H1 (cell line): ENCODE results near the gene PRXL2A. TPM values are rescaled to one million over a fixed set of nuclear protein-coding genes. Genes with fewer than 3 reads are reported as not detected.

ENCODE experiments used
- CTCF ChIA-PET: fragments of 300-600 bp; sonication (Branson Sonifier 250); formaldehyde crosslinking; loops from one replicate; lab custom pipeline; 2021; ENCODE audit not compliant: partially characterized antibody; lab: Charles Lee
- POLR2A ChIA-PET: fragments of 300-600 bp; sonication (Branson Sonifier 250); formaldehyde crosslinking; loops from one replicate; lab custom pipeline; 2021; ENCODE audit warnings: inconsistent platforms; ENCODE audit not compliant: partially characterized antibody; lab: Charles Lee
- DNase-seq, 2 experiments: peaks; one replicate each; pipeline versions ENCODE4 v3.0.0 to v3.0.0-alpha.2; 2010 to 2022; ENCODE audit warnings: low spot score in 2 of 2, low read depth in 1 of 2, mixed read lengths in 1 of 2
- FAIRE-seq: peaks from 2 replicates; lab custom pipeline; 2011; peaks lifted over from hg19 to GRCh38; lab: Jason Lieb, UNC
- H2AFZ ChIP-seq: 2 replicates; pipeline ENCODE4 v1.8.1; 2012; ENCODE audit warnings: low read length, inconsistent platforms
- H2AK5ac ChIP-seq: 2 replicates; pipeline ENCODE4 v1.6.1; 2013; ENCODE audit warnings: low read depth, low read length
- H2BK120ac ChIP-seq: replicated peaks from 2 replicates; pipeline ENCODE3; 2013; ENCODE audit warnings: low read depth, low read length, inconsistent platforms
- H2BK12ac ChIP-seq: 2 replicates; pipeline ENCODE4 v1.6.1; 2013; ENCODE audit warnings: low read depth, low read length
- H2BK15ac ChIP-seq: 2 replicates; pipeline ENCODE4 v1.6.1; 2013; ENCODE audit warnings: low read length
- H2BK20ac ChIP-seq: 2 replicates; pipeline ENCODE4 v1.6.1; 2013; ENCODE audit warnings: low read length
- H2BK5ac ChIP-seq: 2 replicates; pipeline ENCODE4 v1.6.1; 2013; ENCODE audit warnings: low read depth, low read length
- H3K14ac ChIP-seq: 2 replicates; pipeline ENCODE4 v1.6.1; 2013; ENCODE audit warnings: inconsistent platforms; ENCODE audit not compliant: insufficient read length
- H3K18ac ChIP-seq: 2 replicates; pipeline ENCODE4 v1.6.1; 2013; ENCODE audit warnings: low read length; ENCODE audit errors: extremely low read depth
- H3K23ac ChIP-seq: 2 replicates; pipeline ENCODE4 v1.6.1; 2013; ENCODE audit warnings: inconsistent platforms; ENCODE audit not compliant: insufficient read length
- H3K23me2 ChIP-seq: 2 replicates; pipeline ENCODE4 v1.6.1; 2013; ENCODE audit warnings: low read depth, low read length
- H3K27ac ChIP-seq: 2 replicates; pipeline ENCODE4 v1.6.1; 2011; ENCODE audit warnings: low read depth, low read length, inconsistent platforms
- H3K27me3 ChIP-seq, 4 experiments: replicated peaks in 1 of 4; 1 replicate in 1 of 4; 2 replicates in 3 of 4; pipeline versions ENCODE4 v1.6.1 to v1.8.1; 2011 to 2013; ENCODE audit warnings: low read length in 3 of 4, mild to moderate bottlenecking in 3 of 4, inconsistent platforms in 2 of 4, mixed read lengths in 2 of 4, moderate library complexity in 1 of 4; ENCODE audit not compliant: control insufficient read depth in 3 of 4, insufficient read depth in 3 of 4; ENCODE audit errors: extremely low read depth in 1 of 4
- H3K36me3 ChIP-seq, 4 experiments: 2 replicates each; pipeline versions ENCODE4 v1.6.1 to v1.8.1; 2011 to 2013; ENCODE audit warnings: mild to moderate bottlenecking in 4 of 4, low read length in 3 of 4, moderate library complexity in 2 of 4, control low read depth in 1 of 4, inconsistent platforms in 1 of 4; ENCODE audit not compliant: insufficient read depth in 4 of 4, control insufficient read depth in 2 of 4
- H3K4ac ChIP-seq: replicated peaks from 2 replicates; pipeline ENCODE3; 2013; ENCODE audit warnings: low read length, low read depth, mixed read lengths, inconsistent platforms; ENCODE audit not compliant: insufficient read length
- H3K4me1 ChIP-seq, 4 experiments: replicated peaks in 1 of 4; 1 replicate in 1 of 4; 2 replicates in 3 of 4; pipeline versions ENCODE4 v1.6.1 to v1.8.1; 2011 to 2013; ENCODE audit warnings: low read length in 3 of 4, inconsistent platforms in 2 of 4, mixed read lengths in 1 of 4; ENCODE audit not compliant: insufficient read depth in 4 of 4, control insufficient read depth in 3 of 4
- H3K4me2 ChIP-seq, 2 experiments: 2 replicates each; pipeline versions ENCODE4 v1.6.1 to v1.8.1; 2011 to 2013; ENCODE audit warnings: low read depth in 2 of 2, low read length in 2 of 2, control low read depth in 1 of 2, inconsistent platforms in 1 of 2, mild to moderate bottlenecking in 1 of 2; ENCODE audit not compliant: insufficient read depth in 1 of 2
- H3K4me3 ChIP-seq, 4 experiments: fragments of 200-600, 300-600 bp in 1 of 4; sonication (generic), shearing (Covaris generic), sonication (Bioruptor Twin) in 1 of 4; 2 replicates each; pipeline versions ENCODE4 v1.5.1 to v1.8.1; 2011 to 2016; ENCODE audit warnings: low read length in 4 of 4, low read depth in 3 of 4, control low read depth in 2 of 4, inconsistent platforms in 2 of 4, mild to moderate bottlenecking in 2 of 4, mixed read lengths in 1 of 4, moderate library complexity in 1 of 4; ENCODE audit not compliant: insufficient read depth in 2 of 4; ENCODE audit errors: extremely low read depth in 1 of 4
- H3K56ac ChIP-seq: replicated peaks from 2 replicates; pipeline ENCODE3; 2013; ENCODE audit warnings: low read depth, mild to moderate bottlenecking, mixed read lengths, low read length, inconsistent platforms; ENCODE audit not compliant: insufficient read length
- H3K79me1 ChIP-seq: 2 replicates; pipeline ENCODE4 v1.6.1; 2013; ENCODE audit warnings: low read depth, low read length, control low read depth
- H3K79me2 ChIP-seq, 2 experiments: 2 replicates each; pipeline versions ENCODE4 v1.6.1 to v1.8.1; 2012 to 2013; ENCODE audit warnings: low read length in 2 of 2, mild to moderate bottlenecking in 2 of 2, inconsistent platforms in 1 of 2; ENCODE audit not compliant: insufficient read depth in 2 of 2, control insufficient read depth in 1 of 2
- H3K9ac ChIP-seq, 4 experiments: replicated peaks in 1 of 4; 1 replicate in 1 of 4; 2 replicates in 3 of 4; pipeline versions ENCODE4 v1.6.1 to v1.8.1; 2011 to 2013; ENCODE audit warnings: low read depth in 3 of 4, low read length in 3 of 4, control low read depth in 2 of 4, mild to moderate bottlenecking in 2 of 4, moderate library complexity in 2 of 4, inconsistent platforms in 1 of 4; ENCODE audit errors: extremely low read depth in 1 of 4
- H3K9me3 ChIP-seq, 2 experiments: 2 replicates each; pipeline versions ENCODE4 v1.6.1 to v1.8.1; 2012 to 2013; ENCODE audit warnings: mild to moderate bottlenecking in 2 of 2, moderate library complexity in 2 of 2, control low read depth in 1 of 2, inconsistent platforms in 1 of 2, low read depth in 1 of 2, low read length in 1 of 2, mixed read lengths in 1 of 2; ENCODE audit not compliant: insufficient read depth in 2 of 2
- H4K20me1 ChIP-seq, 2 experiments: replicated peaks in 1 of 2; 2 replicates each; pipeline versions ENCODE3 to v1.8.1; 2011 to 2013; ENCODE audit warnings: inconsistent platforms in 2 of 2, low read length in 2 of 2, mild to moderate bottlenecking in 1 of 2; ENCODE audit not compliant: insufficient read depth in 2 of 2, control insufficient read depth in 1 of 2
- H4K5ac ChIP-seq: 2 replicates; pipeline ENCODE4 v1.6.1; 2013; ENCODE audit warnings: low read length, low read depth, mixed read lengths, inconsistent platforms; ENCODE audit not compliant: insufficient read length
- H4K8ac ChIP-seq: 2 replicates; pipeline ENCODE4 v1.8.0; 2013; ENCODE audit warnings: mild to moderate bottlenecking, moderate library complexity, low read length, inconsistent platforms; ENCODE audit not compliant: insufficient read depth; ENCODE audit errors: extremely low read depth
- H4K91ac ChIP-seq: replicated peaks from 2 replicates; pipeline ENCODE3; 2013; ENCODE audit warnings: low read length, mixed read lengths, inconsistent platforms; ENCODE audit not compliant: insufficient read length
- CEBPB ChIP-seq: IDR thresholded peaks from 2 replicates; pipeline ENCODE4 v1.6.1; 2012; ENCODE audit warnings: low read depth, low read length
- KDM1A ChIP-seq: fragments of 200-600, 300-600 bp; sonication (generic); IDR thresholded peaks from 2 replicates; pipeline ENCODE4 v1.7.1; 2016; ENCODE audit warnings: mild to moderate bottlenecking, low read length, borderline replicate concordance
- KDM4A ChIP-seq: IDR thresholded peaks from one replicate; pipeline ENCODE4 v1.7.1; 2012; ENCODE audit warnings: low read depth, mild to moderate bottlenecking, moderate library complexity, low read length, inconsistent platforms; ENCODE audit not compliant: severe bottlenecking
- KDM5A ChIP-seq: fragments of 200-600 bp; IDR thresholded peaks from 2 replicates; pipeline ENCODE4 v1.7.1; 2012; ENCODE audit warnings: mild to moderate bottlenecking, low read length, inconsistent platforms, mixed read lengths
- WGBS, 2 experiments: shearing (Covaris generic) in 1 of 2; methylation state at CpG; one replicate each; pipeline versions ENCODE4 v1.1.6 to v1.1.7; 2013 to 2015; ENCODE audit warnings: low lambda C conversion rate in 2 of 2, mixed read lengths in 2 of 2, inconsistent platforms in 1 of 2, low coverage in 1 of 2, missing lambda C conversion rate in 1 of 2; ENCODE audit not compliant: insufficient replicate concordance in 2 of 2, insufficient coverage in 1 of 2, insufficient read length in 1 of 2; ENCODE audit errors: extremely low coverage in 1 of 2, missing lambda C conversion rate in 1 of 2; 5-methylcytosine and 5-hydroxymethylcytosine counted together
- polyA plus RNA-seq, 7 experiments: library from polyadenylated mRNA; depleted of rRNA in 3 of 7; stranded (reverse) in 5 of 7; unstranded in 2 of 7; fragments of >200 nt in 5 of 7; fragments of 200-250 nt in 2 of 7; gene quantifications; 1 replicate in 5 of 7; 2 replicates in 1 of 7; 4 replicates in 1 of 7; pipeline versions ENCODE4 v1.2.1 to v1.2.3, GENCODE V29; 2011 to 2013; ENCODE audit warnings: missing spikeins in 2 of 7, mixed read lengths in 2 of 7
- total RNA-seq: library from RNA; stranded (reverse); fragmentation: NEBNext Ultra II Directional; extraction: Animal tissue kit (Norgen Biotek cat#: 25700); gene quantifications from 2 replicates; pipeline ENCODE4 v1.2.1, GENCODE V29; 2021

The PRXL2A gene
- total and polyA plus RNA-seq, 2 of the 8 experiments (the other 6 are each of a cell fraction or from before 2014, with no cell fraction given), result 13.4 to 58.3 TPM

DNA sequence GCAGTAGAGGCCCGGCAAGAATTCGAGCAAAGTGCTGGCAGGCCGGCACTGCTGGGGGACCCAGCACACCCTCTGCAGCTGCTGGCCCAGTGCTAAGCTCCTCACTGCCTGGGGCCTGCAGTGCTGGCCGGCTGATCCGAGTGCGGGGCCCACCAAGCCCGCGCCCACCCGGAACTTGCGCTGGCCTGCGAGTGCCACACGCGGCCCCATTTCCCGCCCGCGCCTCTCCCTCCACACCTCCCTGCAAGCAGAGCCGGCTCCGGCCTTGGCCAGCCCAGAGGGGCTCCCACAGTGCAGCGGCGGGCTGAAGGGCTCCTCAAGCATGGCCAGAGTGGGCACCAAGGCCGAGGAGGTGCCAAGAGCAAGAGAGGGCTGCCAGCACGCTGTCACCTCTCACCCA is 48.7 kb upstream of the PRXL2A start:
- no peaks in the 10 kb centered on the region for H3K79me2 ChIP-seq
- H2BK5ac ChIP-seq, result no peak overlapping the region
- no peaks in the 10 kb centered on the region; a peak in 1 of 4 replicates for H3K9me3 ChIP-seq
- no peak overlapping the region for H3K27ac ChIP-seq
- 94% methylated on average over 19 of the region's 22 CpGs; no CpG with 5 or more reads in 1 of the 2 experiments for WGBS, 2 experiments
- H3K23me2 ChIP-seq, result peaks cover 9% of the 10 kb centered on the region; the same call in 1 of the 2 replicates
- no peak overlapping the region for H2BK20ac ChIP-seq
- H2BK120ac ChIP-seq, result no peak overlapping the region
- H3K27me3 ChIP-seq, result peaks cover 0 to 4% (median 0%) of the 10 kb centered on the region in 4 experiments; a peak in 2 of 7 replicates
- TF ChIP-seq CEBPB (no peak), KDM5A (no peak), KDM4A (no peak), KDM1A (no peak)
- FAIRE-seq (no peak), DNase-seq (no peak)
- no peak overlapping the region for H4K8ac ChIP-seq
- H2AK5ac ChIP-seq, result no peak overlapping the region
- H3K79me1 ChIP-seq, result no peaks in the 10 kb centered on the region
- H3K4ac ChIP-seq, result no peak overlapping the region
- no peak overlapping the region for H3K9ac ChIP-seq
- H3K14ac ChIP-seq, result no peak overlapping the region
- no peak overlapping the region for H4K5ac ChIP-seq
- CTCF ChIA-PET, result interaction anchor here (0.8 to 1.7 kb wide), 5 partner anchors 19 to 98 kb away, joined by 3 to 4 read pairs (median 3); no protein-coding TSS in a partner anchor
- POLR2A ChIA-PET, result interaction anchor here (0.6 kb wide), 1 partner anchor 13 kb away, joined by 3 read pairs; no protein-coding TSS in a partner anchor
- H2AFZ ChIP-seq, result no peak overlapping the region
- H3K4me2 ChIP-seq, result no peak overlapping the region
- H3K4me3 ChIP-seq, result no peak overlapping the region
- H2BK12ac ChIP-seq, result no peak overlapping the region
- no peak overlapping the region for H3K56ac ChIP-seq
- H3K18ac ChIP-seq, result no peak overlapping the region
- H3K36me3 ChIP-seq, result no peaks in the 10 kb centered on the region
- no peak overlapping the region for H2BK15ac ChIP-seq
- H3K4me1 ChIP-seq, result peaks cover 0 to 11% (median 3%) of the 10 kb centered on the region in 4 experiments; a peak in 6 of 7 replicates
- no peak overlapping the region for H3K23ac ChIP-seq
- H4K20me1 ChIP-seq, result no peaks in the 10 kb centered on the region
- H4K91ac ChIP-seq, result no peak overlapping the region
